ENCODE measurements around the gene FCGR3B. TPM values are rescaled to one million over a fixed set of nuclear protein-coding genes. Genes with fewer than 3 reads are reported as not detected.
A peak's percentile ranks its signal among the peaks of the same experiment; 100 is the strongest.
"Not testable (repeated sequence)": the region's sequence is repeated elsewhere in the genome, so short reads cannot be mapped to it uniquely, and the experiment has no call there.

FCGR3B gene
- total RNA-seq, 1 experiment from 2014 or later: not detected

DNA sequence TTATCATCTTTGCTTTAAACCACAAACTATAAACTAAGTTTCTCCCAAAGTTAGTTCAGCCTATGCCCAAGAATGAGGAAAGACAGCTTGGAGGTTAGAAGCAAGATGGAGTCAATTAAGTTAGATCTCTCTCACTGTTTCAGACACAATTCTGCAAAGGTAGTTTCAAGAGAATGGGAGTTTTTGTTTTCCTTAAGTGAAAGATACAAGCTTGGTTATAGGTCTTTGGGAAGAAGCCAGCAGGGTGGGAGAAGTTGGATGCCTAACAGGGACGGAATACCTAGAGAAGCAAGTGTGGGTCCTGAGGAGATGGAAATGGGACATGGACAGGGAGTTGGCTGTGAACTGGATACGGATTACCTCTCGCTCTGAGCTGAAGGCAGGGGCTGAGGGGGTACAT lies 6.0 kb upstream of the FCGR3B start:
- POLR2A ChIA-PET (ENCODE audit: low non-redundant PET); DNase-seq (ENCODE audit: low spot score); H3K4me3 ChIP-seq (ENCODE audit: low read depth, low read length, poor library complexity, severe bottlenecking); BruUV-seq (replicated peaks); H3K27me3 ChIP-seq (replicated peaks; ENCODE audit: insufficient read depth, low read depth, low read length, poor library complexity); intact Hi-C loops (cut with micrococcal nuclease; ENCODE audit: unreplicated experiment); H3K9me3 ChIP-seq (ENCODE audit: low read depth, low read length, poor library complexity, severe bottlenecking); H3K27ac ChIP-seq (ENCODE audit: low read depth, low read length, poor library complexity, severe bottlenecking); H3K36me3 ChIP-seq (ENCODE audit: insufficient read depth, low read length, poor library complexity, severe bottlenecking); CTCF ChIA-PET; H3K4me1 ChIP-seq (ENCODE audit: insufficient read depth, low read length, poor library complexity, severe bottlenecking): not testable (repeated sequence)

DNA sequence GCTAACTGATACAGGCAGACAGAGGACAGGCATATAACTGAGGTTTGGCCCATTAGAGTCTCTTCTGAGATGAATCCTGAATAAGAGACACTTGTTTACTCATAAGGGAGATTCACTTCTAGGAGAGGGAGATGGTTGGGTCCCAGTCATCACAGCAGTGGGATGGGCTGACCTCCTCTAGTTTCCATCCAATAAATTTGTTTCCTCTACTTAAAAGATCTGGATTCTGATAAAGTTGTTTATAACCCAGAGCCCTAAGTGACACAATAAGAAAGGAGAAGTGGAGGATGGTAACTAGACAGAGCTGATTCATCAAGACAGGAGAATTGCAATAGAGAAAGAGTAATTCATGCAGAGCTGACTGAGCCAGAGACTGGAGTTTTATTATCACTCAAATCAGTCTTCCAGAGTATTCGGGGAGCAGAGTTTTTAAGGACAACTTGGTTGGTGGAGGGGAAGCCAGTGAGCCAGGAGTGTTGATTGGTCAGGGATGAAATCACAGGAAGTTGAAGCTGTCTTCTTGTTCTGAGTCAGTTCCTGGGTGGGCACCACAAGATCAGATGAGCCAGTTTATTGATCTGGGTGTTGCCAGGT lies 5.3 kb upstream of the FCGR3B start:
- H3K27me3 ChIP-seq (replicated peaks; ENCODE audit: insufficient read depth, low read depth, low read length, poor library complexity); POLR2A ChIA-PET (ENCODE audit: low non-redundant PET); CTCF ChIA-PET; intact Hi-C loops (cut with micrococcal nuclease; ENCODE audit: unreplicated experiment); H3K4me3 ChIP-seq (ENCODE audit: low read depth, low read length, poor library complexity, severe bottlenecking); H3K36me3 ChIP-seq (ENCODE audit: insufficient read depth, low read length, poor library complexity, severe bottlenecking); BruUV-seq (replicated peaks); H3K27ac ChIP-seq (ENCODE audit: low read depth, low read length, poor library complexity, severe bottlenecking); H3K4me1 ChIP-seq (ENCODE audit: insufficient read depth, low read length, poor library complexity, severe bottlenecking); H3K9me3 ChIP-seq (ENCODE audit: low read depth, low read length, poor library complexity, severe bottlenecking): not testable (repeated sequence)
- peak; percentile 9 for DNase-seq (ENCODE audit: low spot score)

DNA sequence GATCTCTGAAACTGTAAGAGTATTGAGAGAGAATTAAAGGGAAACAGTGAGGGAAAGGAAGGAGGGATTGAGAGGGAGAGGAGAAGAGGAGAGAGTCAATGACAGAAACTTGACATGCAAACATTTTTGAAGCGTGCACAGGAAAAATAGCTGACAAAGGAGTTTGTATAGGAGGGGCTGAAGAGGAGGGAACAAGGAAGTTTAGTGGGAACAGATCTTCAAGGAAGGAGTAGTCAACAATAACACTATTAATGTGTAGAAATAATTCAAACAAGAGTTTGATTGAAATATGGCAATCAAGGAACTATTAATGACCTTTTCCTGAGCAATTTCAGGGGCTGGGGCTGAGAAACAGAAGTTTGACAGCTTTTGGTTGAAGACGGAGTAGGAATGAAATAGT lies 4.0 kb upstream of the FCGR3B start:
- H3K36me3 ChIP-seq (ENCODE audit: insufficient read depth, low read length, poor library complexity, severe bottlenecking); H3K27ac ChIP-seq (ENCODE audit: low read depth, low read length, poor library complexity, severe bottlenecking); BruUV-seq (replicated peaks); H3K27me3 ChIP-seq (replicated peaks; ENCODE audit: insufficient read depth, low read depth, low read length, poor library complexity); POLR2A ChIA-PET (ENCODE audit: low non-redundant PET); H3K4me1 ChIP-seq (ENCODE audit: insufficient read depth, low read length, poor library complexity, severe bottlenecking); DNase-seq (ENCODE audit: low spot score); intact Hi-C loops (cut with micrococcal nuclease; ENCODE audit: unreplicated experiment); CTCF ChIA-PET; H3K9me3 ChIP-seq (ENCODE audit: low read depth, low read length, poor library complexity, severe bottlenecking); H3K4me3 ChIP-seq (ENCODE audit: low read depth, low read length, poor library complexity, severe bottlenecking): not testable (repeated sequence)

DNA sequence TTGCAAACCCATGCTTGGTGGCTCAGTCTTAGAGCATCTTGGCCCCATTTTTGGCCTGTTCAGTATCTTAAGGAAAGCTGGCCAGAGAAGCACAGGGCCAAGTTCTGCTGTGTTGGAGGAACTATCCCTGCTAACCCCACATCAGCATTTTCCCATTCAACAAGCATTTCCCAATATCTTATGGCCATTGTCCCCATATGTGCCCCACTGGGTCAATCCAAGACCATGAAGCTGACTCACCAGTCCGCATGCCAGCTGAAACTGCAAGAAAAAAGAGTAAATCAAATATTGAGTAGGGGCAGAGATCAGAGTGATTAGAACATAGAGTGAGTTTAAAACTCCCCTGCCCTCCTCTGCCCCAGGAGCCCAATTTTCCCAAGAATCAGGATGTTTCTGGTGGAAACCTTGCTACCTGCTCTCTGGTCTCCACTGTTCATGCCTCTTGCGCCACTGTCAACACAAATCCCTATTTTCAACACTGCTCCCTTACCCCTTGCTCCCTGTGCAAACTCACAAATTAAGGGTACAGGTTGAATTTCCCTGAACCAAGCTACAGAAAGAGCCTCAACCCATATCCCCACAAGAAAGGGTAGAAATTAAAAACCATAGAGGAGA lies 741 bp downstream of the FCGR3B start:
- intact Hi-C loops (cut with micrococcal nuclease; ENCODE audit: unreplicated experiment); H3K27me3 ChIP-seq (replicated peaks; ENCODE audit: insufficient read depth, low read depth, low read length, poor library complexity); H3K4me3 ChIP-seq (ENCODE audit: low read depth, low read length, poor library complexity, severe bottlenecking); CTCF ChIA-PET; DNase-seq (ENCODE audit: low spot score); H3K9me3 ChIP-seq (ENCODE audit: low read depth, low read length, poor library complexity, severe bottlenecking); BruUV-seq (replicated peaks); H3K27ac ChIP-seq (ENCODE audit: low read depth, low read length, poor library complexity, severe bottlenecking); H3K36me3 ChIP-seq (ENCODE audit: insufficient read depth, low read length, poor library complexity, severe bottlenecking); POLR2A ChIA-PET (ENCODE audit: low non-redundant PET); H3K4me1 ChIP-seq (ENCODE audit: insufficient read depth, low read length, poor library complexity, severe bottlenecking): not testable (repeated sequence)

DNA sequence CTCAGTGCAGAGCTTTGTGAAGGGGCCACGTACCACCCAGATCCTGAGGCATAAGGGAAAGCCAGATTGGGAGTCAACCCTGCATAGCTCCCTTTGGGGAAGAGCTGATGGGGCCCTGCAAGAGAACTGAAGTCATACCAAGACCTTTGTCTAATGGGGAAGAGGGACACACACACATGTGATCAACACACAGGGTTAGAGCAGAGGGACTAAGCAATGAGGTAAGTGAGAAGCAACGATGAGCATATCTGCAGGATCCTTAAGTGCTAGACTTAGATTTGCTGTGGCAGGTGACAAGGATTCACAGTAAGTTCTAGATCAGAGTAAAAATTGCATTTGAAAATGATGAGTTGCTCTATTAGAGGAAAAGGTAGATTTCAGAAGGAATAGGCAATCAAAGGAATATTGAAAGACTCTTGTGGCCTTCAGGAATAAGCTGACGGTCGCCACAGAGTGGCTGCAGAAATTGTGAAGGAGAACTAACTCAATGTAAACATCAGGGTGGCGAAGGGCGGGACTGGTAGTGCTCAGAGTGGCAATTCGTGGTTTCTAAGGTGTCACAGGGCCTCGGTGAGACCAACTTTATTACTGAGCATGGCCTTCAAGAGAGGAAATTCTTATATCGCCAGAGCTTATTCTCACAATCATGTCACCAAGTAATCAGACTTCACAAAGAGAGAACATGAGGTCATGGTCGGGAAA lies 4.4 kb downstream of the FCGR3B start:
- POLR2A ChIA-PET (ENCODE audit: low non-redundant PET); H3K36me3 ChIP-seq (ENCODE audit: insufficient read depth, low read length, poor library complexity, severe bottlenecking); H3K4me3 ChIP-seq (ENCODE audit: low read depth, low read length, poor library complexity, severe bottlenecking); intact Hi-C loops (cut with micrococcal nuclease; ENCODE audit: unreplicated experiment); H3K9me3 ChIP-seq (ENCODE audit: low read depth, low read length, poor library complexity, severe bottlenecking); CTCF ChIA-PET; DNase-seq (ENCODE audit: low spot score); H3K4me1 ChIP-seq (ENCODE audit: insufficient read depth, low read length, poor library complexity, severe bottlenecking); H3K27me3 ChIP-seq (replicated peaks; ENCODE audit: insufficient read depth, low read depth, low read length, poor library complexity); H3K27ac ChIP-seq (ENCODE audit: low read depth, low read length, poor library complexity, severe bottlenecking); BruUV-seq (replicated peaks): not testable (repeated sequence)

DNA sequence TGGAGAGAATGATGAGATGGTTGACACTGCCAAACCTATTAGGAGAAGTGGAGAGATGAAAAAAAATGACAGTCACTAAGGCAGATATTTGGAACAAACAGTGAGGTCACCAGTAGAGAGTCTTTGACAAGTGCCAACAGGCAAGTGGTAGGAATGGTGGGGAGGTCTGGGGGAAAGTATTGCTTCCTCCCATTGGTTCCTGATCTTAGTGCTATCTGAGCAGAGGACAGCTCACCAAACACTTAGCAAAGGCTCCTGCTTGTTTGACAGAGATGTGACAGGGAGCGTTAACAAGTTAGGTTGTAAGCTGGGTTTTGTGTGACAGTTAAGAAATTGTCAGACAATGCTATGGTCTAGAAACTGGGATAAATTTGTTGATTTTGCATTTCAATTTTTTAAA lies 6.4 kb downstream of the FCGR3B start:
- H3K27ac ChIP-seq (ENCODE audit: low read depth, low read length, poor library complexity, severe bottlenecking); POLR2A ChIA-PET (ENCODE audit: low non-redundant PET); BruUV-seq (replicated peaks); intact Hi-C loops (cut with micrococcal nuclease; ENCODE audit: unreplicated experiment); H3K9me3 ChIP-seq (ENCODE audit: low read depth, low read length, poor library complexity, severe bottlenecking); H3K4me1 ChIP-seq (ENCODE audit: insufficient read depth, low read length, poor library complexity, severe bottlenecking); CTCF ChIA-PET; DNase-seq (ENCODE audit: low spot score); H3K36me3 ChIP-seq (ENCODE audit: insufficient read depth, low read length, poor library complexity, severe bottlenecking); H3K4me3 ChIP-seq (ENCODE audit: low read depth, low read length, poor library complexity, severe bottlenecking); H3K27me3 ChIP-seq (replicated peaks; ENCODE audit: insufficient read depth, low read depth, low read length, poor library complexity): not testable (repeated sequence)

DNA sequence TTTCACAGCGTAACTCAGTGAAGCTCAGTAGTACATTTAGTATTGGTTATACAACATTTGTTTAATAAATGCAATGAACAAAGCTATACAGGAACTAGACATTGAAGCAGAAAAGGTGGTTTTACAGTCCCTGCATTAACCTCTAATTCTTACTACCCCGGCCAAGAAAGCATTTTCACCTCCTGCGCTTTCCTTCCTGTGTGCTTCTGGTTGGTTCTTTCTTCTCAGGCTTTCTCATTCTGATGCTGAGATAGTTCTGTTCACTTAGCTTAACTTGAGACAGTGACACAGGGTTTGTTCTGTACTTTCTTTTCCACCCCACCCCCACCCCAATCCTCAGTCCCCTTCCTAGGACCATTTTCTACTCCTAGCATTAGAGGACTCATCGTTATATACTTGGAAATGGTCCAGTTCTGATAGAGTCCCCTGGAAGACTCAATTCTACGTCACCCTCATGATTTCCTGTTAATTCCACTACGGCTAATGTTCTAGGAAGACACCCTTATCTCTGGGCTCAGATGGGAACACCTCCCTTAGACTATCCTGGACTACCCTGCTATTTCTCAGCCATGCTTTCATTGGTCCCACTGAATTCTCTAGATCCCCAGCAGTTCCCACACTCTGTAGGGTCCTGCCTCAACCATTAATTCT lies 7.5 kb downstream of the FCGR3B start:
- H3K9me3 ChIP-seq (ENCODE audit: low read depth, low read length, poor library complexity, severe bottlenecking); H3K4me3 ChIP-seq (ENCODE audit: low read depth, low read length, poor library complexity, severe bottlenecking); CTCF ChIA-PET; DNase-seq (ENCODE audit: low spot score); BruUV-seq (replicated peaks); intact Hi-C loops (cut with micrococcal nuclease; ENCODE audit: unreplicated experiment); H3K4me1 ChIP-seq (ENCODE audit: insufficient read depth, low read length, poor library complexity, severe bottlenecking); H3K27ac ChIP-seq (ENCODE audit: low read depth, low read length, poor library complexity, severe bottlenecking); H3K36me3 ChIP-seq (ENCODE audit: insufficient read depth, low read length, poor library complexity, severe bottlenecking); POLR2A ChIA-PET (ENCODE audit: low non-redundant PET); H3K27me3 ChIP-seq (replicated peaks; ENCODE audit: insufficient read depth, low read depth, low read length, poor library complexity): not testable (repeated sequence)
